ENCODE data around the gene B3GALT5. TPM values are rescaled to one million over a fixed set of nuclear protein-coding genes. Genes with fewer than 3 reads are reported as not detected.
A peak's percentile ranks its signal among the peaks of the same experiment; 100 is the strongest.

The B3GALT5 gene
- total RNA-seq, 1 experiment from 2014 or later, result 0.48 TPM

DNA sequence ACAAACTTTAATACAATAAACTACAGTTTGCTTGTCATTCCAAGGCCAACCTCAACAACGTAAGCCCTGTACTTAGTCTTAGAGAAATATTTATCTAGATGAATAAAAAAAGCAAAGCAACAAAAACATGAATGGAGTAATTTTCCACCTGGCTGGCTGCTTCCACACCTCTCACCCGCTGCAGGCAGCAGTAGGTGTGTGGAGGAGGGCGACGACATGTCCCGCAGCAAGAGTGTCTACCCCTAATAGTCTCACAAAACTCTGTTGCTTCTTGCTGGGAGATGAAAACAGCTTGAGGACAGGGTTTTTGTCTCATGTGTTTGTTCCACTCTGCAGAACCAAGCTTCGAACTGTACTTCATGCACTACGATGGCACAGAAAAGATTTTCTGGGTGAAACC is 83.5 kb downstream of the B3GALT5 start:
- DNase-seq (ENCODE audit: low spot score), result no peak

DNA sequence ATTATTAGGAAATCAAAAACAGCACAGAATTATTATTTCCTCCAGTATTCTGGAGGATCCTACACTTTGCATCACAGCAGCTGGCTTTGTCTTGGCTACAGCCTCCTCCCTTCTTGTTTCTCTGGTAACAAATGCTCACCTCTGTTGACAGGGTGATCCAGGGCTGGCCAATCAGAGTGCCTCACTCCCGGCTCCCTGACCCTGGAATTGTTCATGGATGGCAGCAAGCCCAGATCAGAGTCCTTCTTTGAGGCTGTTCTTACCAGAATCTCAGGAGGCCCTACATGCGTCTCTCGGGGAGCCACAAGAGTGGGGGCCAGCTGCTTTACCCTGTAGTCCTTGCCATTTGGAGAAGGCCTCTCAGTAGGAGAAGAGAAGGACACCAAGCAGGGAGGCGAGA is 83.9 kb downstream of the B3GALT5 start:
- no peak for DNase-seq (ENCODE audit: low spot score)

DNA sequence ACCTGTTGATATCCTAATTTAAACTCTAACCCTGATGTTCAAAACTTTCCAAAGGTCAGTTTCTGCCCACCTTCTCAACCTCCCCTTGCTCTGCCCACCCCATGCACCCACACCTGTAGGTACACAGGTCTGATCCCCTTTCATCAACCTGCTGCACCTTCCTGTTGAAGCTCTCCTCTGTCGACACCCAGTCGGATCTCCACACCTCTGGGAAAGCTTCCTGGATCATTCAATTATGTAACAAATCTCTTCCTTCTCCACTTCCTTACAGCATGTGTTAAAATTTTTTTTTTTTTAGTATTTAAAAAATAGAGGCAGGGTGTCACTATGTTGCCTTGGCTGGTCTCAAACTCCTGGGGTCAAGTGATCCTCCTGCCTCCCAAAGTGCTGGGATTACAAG is 87.6 kb downstream of the B3GALT5 start:
- DNase-seq (ENCODE audit: low spot score), result no peak

DNA sequence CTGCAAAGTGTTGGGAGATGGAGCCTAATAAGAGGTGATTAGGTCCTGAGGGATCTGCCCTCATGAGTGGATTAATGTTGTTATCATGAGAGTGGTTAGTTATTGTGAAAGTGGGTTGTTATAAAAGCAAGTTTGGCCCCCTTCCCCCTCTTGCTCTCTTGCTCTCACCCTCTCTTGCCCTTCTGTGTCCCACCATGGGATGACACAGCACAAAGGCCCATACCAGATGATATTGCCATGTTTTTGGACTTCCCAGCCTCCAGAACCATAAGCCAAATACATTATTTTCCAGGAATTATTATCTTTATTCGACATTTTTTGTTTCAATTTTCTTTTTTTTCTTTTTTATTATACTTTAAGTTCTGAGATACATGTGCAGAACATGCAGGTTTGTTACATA is 90.8 kb downstream of the B3GALT5 start:
- DNase-seq (ENCODE audit: low spot score), result no peak

DNA sequence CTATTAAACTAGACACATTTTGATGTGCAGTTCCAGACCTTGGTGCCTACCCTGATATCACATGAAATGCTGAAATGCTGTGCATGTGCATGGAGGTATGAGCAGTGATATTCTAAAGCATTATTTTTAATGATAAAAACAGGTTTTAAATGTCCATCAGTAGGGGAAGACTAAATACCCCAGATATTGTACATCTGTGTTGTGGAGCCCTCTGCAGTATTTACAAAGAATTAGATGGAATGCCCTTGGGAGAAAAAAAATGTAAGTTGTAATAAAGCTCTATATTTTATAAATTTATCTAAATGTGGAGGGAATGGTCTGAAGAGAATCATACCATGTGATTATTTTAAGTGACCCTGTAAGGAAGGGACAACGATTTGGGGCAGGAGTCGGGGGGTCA is 93.1 kb downstream of the B3GALT5 start:
- no peak for DNase-seq (ENCODE audit: low spot score)

DNA sequence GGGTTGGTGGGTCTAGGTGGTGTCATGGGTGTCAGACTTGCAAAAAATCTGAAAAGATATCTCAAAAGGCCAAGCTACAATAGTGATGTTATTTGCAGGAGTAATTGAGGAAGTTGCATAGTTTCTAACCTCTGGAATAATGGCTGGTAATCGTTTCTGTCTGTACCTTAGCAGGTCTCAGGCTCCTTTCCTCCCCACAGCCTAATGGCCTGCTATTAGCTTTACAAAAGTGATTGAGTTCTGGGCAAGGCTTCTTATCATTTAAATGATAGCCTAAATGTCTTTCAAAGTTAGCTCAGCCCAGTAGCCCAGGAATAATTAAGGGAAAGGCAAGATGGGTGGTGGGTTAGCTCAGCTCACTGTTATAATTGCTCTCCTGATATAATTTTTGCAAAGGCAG is 94.6 kb downstream of the B3GALT5 start:
- DNase-seq (ENCODE audit: low spot score), result no peak

DNA sequence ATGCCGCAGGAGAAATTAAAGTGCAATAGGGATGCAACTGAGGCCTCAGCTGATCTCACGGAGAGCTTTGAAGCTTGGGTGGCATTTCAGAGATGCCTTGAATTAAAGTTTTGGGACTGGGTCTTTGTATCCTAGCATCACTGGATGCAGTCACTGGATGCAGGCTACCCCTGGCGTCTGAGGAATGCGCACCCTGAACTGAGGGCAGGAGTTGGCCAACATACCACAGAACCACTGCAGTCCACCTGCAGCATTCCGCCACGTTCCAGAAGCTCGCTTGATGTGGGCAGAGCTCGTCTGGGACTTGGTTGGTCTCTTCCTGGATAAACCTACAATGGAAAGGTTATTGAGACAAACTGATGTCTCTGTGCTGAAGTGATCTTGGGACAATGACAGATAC is 98.1 kb downstream of the B3GALT5 start:
- no peak for DNase-seq (ENCODE audit: low spot score)

DNA sequence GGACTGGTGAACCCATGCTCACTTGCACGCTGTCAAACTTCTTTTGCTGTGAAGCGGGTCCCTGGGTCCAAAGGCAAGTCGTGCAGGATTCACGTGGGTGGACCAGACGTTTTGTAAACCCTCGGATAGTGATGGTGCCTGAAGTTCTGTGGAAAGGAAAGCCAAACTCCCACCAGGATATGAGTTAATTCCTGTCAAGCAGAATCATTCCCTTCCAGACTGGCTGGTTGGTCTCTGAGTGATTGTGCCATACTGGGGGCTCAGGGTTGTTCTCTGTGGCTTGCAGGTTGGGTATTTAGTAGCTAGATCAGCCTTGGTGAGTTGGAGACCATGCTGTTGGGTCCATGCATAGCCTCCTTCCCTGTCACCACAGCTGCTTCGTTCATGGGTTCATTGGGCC is 99.5 kb downstream of the B3GALT5 start:
- DNase-seq (ENCODE audit: low spot score), result no peak

DNA sequence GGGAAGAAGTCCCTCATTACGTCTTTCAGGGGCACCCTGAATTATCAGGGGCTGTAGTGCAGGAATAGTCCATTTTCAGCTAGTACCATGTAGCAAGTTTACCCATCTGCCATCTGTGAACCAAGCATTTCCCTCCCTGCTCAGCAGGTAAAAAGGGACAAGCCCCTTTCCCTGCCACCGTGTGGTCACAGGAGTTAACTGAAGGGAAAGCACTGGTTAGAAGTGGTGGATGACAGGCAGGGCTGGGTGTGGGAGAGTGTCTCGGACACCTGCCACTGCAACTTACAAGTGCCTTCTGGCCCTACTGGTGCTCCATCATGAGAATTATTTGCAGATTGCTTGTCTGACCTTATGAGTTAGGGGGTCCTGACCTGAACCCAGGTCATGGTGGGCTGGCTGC is 100.2 kb downstream of the B3GALT5 start:
- no peak for DNase-seq (ENCODE audit: low spot score)

DNA sequence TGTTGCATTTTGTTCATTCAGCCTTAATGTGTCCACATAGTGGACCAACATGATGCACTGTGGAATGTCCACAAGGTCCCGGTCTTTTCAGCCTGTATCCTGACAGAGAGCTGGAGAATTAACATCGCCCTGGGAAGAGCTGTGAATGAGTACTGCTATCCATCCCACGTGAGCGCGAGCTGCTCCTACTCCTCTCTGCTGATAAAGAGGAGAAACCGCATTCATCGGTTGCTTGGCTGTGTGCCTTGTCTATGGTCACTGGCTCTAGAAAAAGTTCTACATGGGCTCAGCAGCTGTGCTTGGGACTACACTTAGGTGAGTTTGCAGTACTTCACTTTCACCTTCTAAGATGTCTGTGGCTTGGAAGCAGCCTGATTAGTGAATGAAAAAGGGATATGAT is 101.2 kb downstream of the B3GALT5 start:
- DNase-seq (ENCODE audit: low spot score), result no peak

DNA sequence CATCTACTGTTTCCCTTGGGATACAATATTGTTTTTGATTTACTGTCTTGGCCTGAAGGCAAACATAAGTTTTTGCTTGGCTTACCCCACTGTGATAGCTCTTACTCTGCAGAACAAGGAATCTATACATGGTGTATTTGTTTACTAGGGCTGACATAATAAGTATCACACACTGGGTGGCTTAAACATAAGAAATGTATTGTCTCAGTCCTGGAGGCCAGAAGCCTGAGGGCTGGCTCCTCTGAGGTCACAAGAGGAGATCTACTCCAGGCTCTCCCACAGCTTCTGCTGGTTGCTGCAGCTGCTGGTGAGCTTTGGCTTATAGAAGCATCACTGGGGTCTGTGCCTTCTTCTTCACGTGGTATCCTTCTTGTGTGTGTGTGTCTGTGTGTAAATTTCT is 101.6 kb downstream of the B3GALT5 start:
- no peak for DNase-seq (ENCODE audit: low spot score)

DNA sequence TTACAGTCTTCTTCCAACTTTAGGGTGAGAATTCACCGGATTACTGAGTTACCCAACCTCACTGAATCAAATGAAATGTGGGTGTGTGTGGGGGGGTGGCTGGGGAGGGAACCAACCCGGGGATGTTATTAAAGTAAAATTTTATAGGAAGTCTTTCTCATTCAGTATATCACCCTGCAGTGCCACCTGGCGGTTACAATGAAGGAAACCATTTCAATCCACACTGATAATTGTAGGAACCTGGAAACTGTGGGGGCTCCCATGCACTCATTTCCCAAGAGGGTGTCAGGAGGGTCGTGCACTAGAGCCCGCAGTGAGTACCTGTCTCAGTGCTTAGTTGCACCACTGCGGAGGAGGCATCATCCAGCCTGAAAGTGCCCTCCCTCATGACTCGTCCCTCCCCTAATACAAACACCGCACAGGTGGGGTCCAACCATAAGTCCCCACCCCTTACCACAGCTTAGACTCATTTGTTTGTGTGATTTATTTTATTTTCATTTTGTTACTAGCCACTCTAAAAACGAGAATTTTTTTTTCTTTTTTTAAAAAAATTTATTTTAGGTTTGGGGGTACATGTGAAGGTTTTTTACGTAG is 103.2 kb downstream of the B3GALT5 start:
- peak; percentile 55 for DNase-seq (ENCODE audit: low spot score)

DNA sequence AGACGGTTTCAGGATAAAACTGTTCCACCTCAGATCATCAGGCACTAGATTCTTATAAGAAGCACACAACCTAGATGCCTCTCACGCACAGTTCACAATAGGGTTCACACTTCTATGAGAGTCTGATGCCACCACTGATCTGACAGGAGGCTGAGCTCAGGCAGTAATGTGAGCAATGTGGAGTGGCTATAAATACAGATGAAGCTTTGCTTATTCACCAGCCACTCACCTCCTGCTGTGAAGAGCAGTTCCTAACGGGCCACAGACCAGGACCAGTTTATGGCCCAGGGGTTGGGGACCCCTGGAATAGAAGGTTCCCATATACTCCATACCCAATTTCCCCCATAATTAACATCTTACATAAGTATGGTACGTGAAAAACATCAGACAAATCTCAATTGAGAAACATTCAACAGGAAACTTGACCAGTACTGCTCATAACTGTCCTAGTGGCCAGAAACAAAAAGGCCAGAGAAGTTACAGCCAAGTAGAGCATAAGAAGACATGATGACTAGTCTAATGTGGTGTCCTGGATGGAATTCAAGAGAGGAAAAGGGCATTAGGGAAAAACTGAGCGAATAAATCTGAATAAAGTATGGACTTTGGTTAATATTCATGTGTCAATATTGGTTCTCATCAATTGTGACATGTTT is 107.5 kb downstream of the B3GALT5 start:
- peak; percentile 25 for DNase-seq (ENCODE audit: low spot score)

DNA sequence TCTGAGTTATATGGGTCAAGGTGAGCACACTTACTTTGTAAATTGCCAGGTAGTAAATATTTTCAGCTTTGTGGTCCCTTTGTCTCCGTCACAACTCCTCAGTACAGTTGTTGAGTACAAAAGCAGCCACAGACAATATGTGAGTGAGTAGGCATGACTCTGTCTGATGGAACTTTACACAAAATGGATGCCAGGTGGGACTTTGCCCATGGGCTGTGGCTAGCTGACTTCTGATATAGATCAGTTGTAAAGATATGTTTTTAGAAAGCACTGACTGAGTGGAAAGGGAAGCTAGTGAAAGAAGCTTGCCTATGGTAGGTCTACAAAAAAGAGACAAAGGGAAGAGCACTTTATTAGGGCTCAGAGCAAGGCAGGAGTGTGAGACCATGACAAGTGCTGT is 109.1 kb downstream of the B3GALT5 start:
- DNase-seq (ENCODE audit: low spot score), result no peak

Other genes with a start within 250 kb of the B3GALT5 start
- 2.7 and 3.4 TPM in 2 replicates for gene LCA5L, start 167.2 kb upstream of the B3GALT5 start, total RNA-seq (2014; rRNA removed; shearing (Covaris generic))
- gene SH3BGR, start 161.0 kb upstream of the B3GALT5 start, total RNA-seq (2014; rRNA removed; shearing (Covaris generic)), result 5.8 TPM in 2 replicates
- gene IGSF5, start 132.2 kb downstream of the B3GALT5 start, total RNA-seq (2014; rRNA removed; shearing (Covaris generic)), result 0.57 and 1.1 TPM in 2 replicates

All from A172 (cell line).